ENCODE data around the gene INSIG1.

GRCh38 chr7:155265144-155265543, 32.5 kb upstream of the INSIG1 start:
- TF ChIP-seq, protein P1, sequence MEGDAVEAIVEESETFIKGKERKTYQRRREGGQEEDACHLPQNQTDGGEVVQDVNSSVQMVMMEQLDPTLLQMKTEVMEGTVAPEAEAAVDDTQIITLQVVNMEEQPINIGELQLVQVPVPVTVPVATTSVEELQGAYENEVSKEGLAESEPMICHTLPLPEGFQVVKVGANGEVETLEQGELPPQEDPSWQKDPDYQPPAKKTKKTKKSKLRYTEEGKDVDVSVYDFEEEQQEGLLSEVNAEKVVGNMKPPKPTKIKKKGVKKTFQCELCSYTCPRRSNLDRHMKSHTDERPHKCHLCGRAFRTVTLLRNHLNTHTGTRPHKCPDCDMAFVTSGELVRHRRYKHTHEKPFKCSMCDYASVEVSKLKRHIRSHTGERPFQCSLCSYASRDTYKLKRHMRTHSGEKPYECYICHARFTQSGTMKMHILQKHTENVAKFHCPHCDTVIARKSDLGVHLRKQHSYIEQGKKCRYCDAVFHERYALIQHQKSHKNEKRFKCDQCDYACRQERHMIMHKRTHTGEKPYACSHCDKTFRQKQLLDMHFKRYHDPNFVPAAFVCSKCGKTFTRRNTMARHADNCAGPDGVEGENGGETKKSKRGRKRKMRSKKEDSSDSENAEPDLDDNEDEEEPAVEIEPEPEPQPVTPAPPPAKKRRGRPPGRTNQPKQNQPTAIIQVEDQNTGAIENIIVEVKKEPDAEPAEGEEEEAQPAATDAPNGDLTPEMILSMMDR (IDR thresholded peaks at IDR 0.05) = no peak
- TF ChIP-seq POLR2AphosphoS5 (IDR thresholded peaks at IDR 0.05; ENCODE audit: low read depth, low read length) (no peak), ZBTB33 (IDR thresholded peaks at IDR 0.05; ENCODE audit: borderline replicate concordance, low read depth) (no peak), TAF1 (IDR thresholded peaks at IDR 0.05; ENCODE audit: borderline replicate concordance, low read depth, low read length) (no peak), REST (IDR thresholded peaks at IDR 0.05; ENCODE audit: low read depth, low read length) (no peak), GABPA (IDR thresholded peaks at IDR 0.05; ENCODE audit: low read depth) (no peak), CHD2 (IDR thresholded peaks at IDR 0.05; ENCODE audit: low read length, partially characterized antibody) (no peak), YY1 (IDR thresholded peaks at IDR 0.05; ENCODE audit: low read depth) (no peak), NRF1 (IDR thresholded peaks at IDR 0.05; ENCODE audit: low read depth, low read length) (no peak), MAX (IDR thresholded peaks at IDR 0.05; ENCODE audit: low read depth) (no peak)

All from SK-N-SH (cell line).